Lung microvascular endothelial cell (primary cell): Measurements from ENCODE around the gene A2ML1. TPM values are rescaled to one million over a fixed set of nuclear protein-coding genes. Genes with fewer than 3 reads are reported as not detected.
"Not testable (repeated sequence)": the region's sequence is repeated elsewhere in the genome, so short reads cannot be mapped to it uniquely, and the experiment has no call there.

ENCODE experiments used
- DNase-seq, 2 donors: peaks; one replicate each; pipeline versions ENCODE4 v3.0.0 to v3.0.0-alpha.2; 2010; ENCODE audit warnings: low read depth in 2 of 2
- total RNA-seq: library from RNA; depleted of rRNA; stranded (reverse); fragments of >200 nt; gene quantifications from 2 replicates; pipeline ENCODE4 v1.2.1, GENCODE V29; 2014

A2ML1 gene
- total RNA-seq, 1 donor from 2014 or later: not detected

DNA sequence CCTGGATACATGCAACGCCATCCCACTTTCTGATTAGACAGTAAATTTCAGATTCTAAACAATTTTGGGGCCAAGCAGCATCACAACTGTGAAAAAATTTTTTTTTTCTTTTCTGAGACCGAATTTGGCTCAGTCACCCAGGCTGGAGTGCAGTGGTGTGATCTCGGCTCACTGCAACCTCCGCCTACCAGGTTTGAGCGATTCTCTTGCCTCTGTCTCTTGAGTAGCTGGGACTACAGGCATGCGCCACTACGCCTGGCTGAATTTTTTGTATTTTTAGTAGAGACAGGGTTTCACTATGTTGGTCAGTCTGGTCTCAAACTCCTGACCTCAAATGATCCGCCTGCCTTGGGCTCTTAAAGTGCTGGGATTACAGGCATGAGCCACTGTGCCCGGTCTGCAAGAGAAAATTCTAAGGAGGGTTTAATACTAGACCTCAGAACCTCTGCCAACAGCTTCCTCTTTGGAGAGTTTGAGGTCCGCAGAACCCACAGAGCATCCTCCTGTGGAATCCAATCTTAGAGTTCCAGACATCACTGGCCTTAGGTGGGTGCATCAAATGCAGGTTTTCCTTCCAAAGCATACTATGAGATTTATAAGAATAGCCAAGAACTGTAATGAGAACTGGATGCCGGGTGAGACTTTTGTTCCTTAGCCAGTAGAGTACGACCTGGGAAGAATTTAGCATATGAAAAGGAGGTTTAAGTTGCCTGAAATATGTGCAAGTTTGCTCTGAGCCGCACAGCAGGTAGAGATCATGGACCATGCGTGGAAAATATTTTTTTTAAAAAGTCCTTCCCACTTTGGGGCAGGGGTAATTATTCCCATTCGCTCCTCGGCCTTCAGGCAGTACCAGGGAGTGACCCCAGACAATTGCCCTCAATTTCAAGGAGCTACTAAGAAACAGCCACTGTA is 84.1 kb downstream of the A2ML1 start:
- DNase-seq: no peak

- no peak for DNase-seq
Observed at GRCh38 chr12:8907513-8907912, 85.1 kb downstream of the A2ML1 start.

DNA sequence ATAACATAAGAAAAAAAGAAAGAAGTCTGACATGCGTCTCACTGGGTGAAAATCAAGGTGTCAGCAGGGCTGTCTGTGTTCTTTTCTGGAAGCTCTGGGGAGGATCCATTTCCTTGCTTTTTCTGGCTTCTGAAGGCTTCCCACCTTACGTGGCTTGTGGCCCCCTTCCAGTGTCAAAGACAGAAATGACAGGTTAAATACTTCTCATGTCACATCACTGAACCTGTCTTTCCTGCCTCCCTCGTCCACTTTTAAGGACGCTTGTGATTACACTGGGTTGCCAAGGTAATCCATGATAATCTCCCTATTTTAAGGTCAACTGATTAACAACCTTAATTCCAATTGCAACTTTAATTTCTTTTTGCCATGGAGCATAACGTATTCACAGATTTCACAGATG is 87.3 kb downstream of the A2ML1 start:
- no peak for DNase-seq

GRCh38 chr12:8911606-8912268 is 89.3 kb downstream of the A2ML1 start:
- DNase-seq: no peak

- DNase-seq: no peak
Observed at GRCh38 chr12:8912914-8913313, 90.5 kb downstream of the A2ML1 start.

DNA sequence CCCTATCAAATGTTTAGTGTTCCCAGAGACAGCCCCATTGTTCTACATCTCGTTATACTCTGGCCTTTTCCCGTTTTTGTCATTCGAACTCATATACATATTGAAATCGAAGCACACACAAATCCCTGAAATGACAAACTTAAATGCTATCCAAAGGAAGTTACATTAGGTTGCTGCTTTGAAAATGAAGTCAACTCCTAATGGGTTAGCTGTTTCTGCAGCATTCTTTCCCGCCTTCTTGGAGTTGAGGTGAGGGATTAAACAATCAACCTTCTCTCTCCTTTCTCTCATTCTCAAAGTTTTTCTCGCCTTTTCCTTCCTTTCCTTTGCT is 91.2 kb downstream of the A2ML1 start:
- peak in 1 of 2 donors; percentile 3 for DNase-seq

DNA sequence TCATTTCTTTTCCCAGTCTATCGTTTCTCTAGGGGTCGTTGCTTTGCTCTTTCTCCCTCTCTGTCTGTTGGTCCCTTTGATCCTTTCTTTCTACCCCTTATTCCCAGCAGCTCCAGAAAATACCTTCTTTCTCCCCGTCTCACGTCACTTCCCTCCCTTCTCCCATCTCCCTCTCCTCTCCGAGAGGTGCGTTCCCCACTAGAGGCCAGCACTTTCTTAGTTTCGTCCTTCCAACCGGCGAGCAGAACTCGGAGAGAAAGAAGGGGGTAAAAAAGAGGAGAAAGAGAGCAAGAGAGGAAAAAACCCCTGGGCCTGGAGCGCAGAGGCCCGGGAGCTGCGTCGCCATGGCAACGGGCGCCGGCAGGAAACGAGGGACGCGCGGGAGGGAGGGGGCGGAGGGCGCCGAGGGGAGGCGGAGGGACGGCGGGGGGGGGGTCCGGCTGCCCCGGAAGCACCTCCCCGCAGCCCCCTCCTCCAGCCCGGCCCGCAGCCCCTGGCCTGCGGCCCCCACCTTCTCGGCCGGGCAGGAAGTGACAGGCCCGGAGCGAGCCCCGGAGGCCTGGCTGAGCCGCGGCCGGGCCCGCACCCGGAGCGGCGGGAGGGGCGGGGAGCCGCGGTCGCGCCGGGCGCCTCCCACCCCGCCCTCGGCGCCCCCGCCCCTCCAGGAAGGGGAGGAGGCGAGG is 91.8 kb downstream of the A2ML1 start, which contains the start of gene PHC1:
Gene PHC1, plus strand, starts transcription at position 477 of the 683 bp plus-strand sequence. CDS start 3,169 bp downstream, outside the sequence.
- peak; percentile 69 to 81 for DNase-seq

DNA sequence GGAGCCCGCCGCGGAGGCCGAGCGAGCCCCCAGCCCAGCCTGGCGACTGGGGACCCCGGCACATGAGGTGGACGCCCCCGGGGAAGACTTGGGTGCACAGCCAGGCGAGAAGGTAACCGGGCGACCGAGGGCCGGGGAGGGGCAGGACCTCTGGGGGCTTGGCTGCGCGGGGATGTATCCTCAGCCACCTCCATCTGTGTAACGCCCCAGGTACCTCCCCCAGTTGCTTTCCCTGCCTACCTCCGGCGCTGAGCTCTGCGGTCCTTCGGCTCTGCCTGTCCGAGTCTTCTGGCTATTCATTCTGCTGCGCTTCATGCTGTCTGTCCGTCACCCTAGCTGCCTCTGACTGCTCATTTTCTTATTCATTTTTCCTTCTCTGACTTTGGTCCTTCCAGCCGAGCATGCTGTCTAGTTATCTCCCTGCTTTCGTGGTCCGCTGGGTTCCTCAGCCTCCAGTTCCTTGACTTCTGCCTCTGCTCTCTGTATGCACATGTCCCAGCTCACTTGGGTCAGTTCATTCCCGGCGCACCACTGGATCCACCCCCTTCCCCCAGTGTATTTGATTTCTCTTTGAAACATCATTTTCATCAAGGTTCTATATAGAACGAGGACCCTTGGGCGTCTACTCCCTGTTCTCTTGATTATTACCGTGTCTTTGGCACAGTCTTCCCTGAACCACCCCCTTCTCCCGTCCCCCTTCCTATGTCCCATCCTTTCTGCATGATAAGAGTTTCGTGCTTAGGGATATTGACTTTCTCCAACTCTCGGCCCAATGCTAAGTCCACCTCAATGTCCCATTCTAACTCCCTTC is 92.5 kb downstream of the A2ML1 start:
- peak; percentile 55 to 67 for DNase-seq

- no peak for DNase-seq
Observed at GRCh38 chr12:8916154-8916553, 93.7 kb downstream of the A2ML1 start.

DNA sequence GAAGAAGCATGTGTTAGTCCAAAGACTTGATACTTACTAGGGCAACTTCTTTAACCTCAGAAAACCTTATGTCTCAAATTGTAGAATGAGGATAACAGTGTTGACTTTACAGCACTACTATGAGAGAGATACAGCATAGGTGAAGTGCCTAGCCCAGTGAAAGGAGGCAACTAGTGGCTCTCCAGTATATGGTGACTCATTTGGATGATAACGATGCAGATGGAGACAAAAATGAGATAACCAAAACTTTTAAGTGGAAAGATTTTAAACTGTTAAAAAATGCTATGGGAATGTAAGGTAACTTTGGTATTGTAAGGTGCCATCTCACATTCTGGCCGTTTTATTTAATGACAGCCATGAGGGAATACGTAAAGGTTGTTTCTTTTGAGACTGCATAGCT is 94.6 kb downstream of the A2ML1 start:
- DNase-seq: no peak

GRCh38 chr12:8917751-8918150 is 95.3 kb downstream of the A2ML1 start:
- DNase-seq: no peak

DNA sequence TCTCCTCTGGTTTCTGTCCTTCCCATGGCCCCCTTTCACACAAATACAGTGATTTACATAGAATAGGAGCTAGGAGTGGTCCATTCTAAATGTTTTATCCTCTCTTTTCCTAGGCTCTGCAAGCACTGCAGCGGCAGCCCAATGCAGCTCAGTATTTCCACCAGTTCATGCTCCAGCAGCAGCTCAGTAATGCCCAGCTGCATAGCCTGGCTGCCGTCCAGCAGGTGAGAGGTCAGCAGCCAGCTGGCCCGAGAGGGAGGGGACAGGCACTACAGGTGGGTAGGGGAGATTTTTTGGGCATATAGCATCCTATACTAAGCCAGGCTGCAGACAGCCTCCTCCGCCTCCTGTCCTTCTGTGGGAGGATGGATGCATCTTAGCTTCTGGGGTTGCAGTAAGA is 97.2 kb downstream of the A2ML1 start:
- not testable (repeated sequence) for DNase-seq

GRCh38 chr12:8922544-8922943 is 100.1 kb downstream of the A2ML1 start:
- DNase-seq: no peak

Other genes starting within 250 kb of the A2ML1 start
- not detected in 2 replicates for gene AICDA, start 209.8 kb upstream of the A2ML1 start, total RNA-seq
- gene MFAP5, start 159.8 kb upstream of the A2ML1 start, total RNA-seq: not detected in 2 replicates
- gene RIMKLB, start 124.6 kb upstream of the A2ML1 start, total RNA-seq: 33.3 and 46.6 TPM in 2 replicates
- gene PHC1, start 91.9 kb downstream of the A2ML1 start, total RNA-seq: 5.9 and 12.1 TPM in 2 replicates
- 205 and 283 TPM in 2 replicates for gene M6PR, start 127.0 kb downstream of the A2ML1 start, total RNA-seq
- 0.20 and 0.22 TPM in 2 replicates for gene KLRG1, start 166.9 kb downstream of the A2ML1 start, total RNA-seq